Fibroblast of pulmonary artery (primary cell): ENCODE measurements around the gene ACKR2.

Experiments
- DNase-seq: peaks from one replicate; pipeline ENCODE4 v3.0.0-alpha.2; 2010; ENCODE audit warnings: low read depth
- H3K4me3 ChIP-seq: replicated peaks from 2 replicates; pipeline ENCODE4 v1.5.1; 2011; ENCODE audit warnings: low read depth, mild to moderate bottlenecking, control low read depth, low read length, moderate library complexity
- TF ChIP-seq, protein P1 (sequence below): IDR thresholded peaks from 2 replicates; pipeline ENCODE4 v1.5.1; 2011; ENCODE audit warnings: mild to moderate bottlenecking, control low read depth, low read length, inconsistent platforms; ENCODE audit errors: missing control alignments

ACKR2 gene

DNA sequence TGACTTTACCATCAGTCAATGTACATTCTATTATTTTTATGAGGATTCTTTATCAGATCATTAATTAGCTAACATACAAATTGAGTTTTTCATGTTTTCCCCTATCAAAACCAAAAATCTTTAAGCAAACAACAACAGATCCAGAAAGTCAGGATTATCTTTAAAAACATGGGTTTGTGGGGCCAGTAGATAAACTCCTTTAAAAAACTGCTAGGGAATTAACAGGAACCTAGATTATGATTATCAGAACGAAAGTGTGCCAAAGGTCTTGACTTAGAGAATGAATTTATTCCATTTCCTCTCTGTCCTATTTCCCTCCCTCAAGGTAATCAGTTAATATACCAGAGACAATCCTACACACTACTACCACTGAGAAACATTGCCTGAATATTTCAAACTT is 23.0 kb upstream of the ACKR2 start:
- no peak overlapping the region for H3K4me3 ChIP-seq
- TF ChIP-seq, protein P1, sequence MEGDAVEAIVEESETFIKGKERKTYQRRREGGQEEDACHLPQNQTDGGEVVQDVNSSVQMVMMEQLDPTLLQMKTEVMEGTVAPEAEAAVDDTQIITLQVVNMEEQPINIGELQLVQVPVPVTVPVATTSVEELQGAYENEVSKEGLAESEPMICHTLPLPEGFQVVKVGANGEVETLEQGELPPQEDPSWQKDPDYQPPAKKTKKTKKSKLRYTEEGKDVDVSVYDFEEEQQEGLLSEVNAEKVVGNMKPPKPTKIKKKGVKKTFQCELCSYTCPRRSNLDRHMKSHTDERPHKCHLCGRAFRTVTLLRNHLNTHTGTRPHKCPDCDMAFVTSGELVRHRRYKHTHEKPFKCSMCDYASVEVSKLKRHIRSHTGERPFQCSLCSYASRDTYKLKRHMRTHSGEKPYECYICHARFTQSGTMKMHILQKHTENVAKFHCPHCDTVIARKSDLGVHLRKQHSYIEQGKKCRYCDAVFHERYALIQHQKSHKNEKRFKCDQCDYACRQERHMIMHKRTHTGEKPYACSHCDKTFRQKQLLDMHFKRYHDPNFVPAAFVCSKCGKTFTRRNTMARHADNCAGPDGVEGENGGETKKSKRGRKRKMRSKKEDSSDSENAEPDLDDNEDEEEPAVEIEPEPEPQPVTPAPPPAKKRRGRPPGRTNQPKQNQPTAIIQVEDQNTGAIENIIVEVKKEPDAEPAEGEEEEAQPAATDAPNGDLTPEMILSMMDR: no peak
- DNase-seq: no peak

DNA sequence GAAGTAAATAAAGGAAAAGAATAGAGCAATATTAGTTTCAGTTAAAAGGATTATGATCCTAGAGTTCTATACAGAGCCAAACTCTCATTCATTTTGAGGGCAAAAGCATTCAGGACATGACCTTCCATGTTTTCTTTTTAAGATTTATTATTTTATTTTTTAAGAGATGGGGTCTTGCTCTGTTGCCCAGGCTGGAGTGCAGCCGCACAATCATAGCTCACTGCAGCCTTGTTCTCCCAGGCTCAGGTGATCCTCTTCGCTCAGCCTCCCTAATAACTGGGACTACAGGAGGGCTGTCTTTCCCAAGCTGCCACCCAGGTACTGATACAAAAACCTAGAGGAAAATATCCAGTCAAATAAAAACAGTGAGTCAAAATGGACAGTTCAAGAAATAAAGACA is 22.6 kb upstream of the ACKR2 start:
- no peak for DNase-seq
- TF ChIP-seq, protein P1: no peak
- no peak overlapping the region for H3K4me3 ChIP-seq

DNA sequence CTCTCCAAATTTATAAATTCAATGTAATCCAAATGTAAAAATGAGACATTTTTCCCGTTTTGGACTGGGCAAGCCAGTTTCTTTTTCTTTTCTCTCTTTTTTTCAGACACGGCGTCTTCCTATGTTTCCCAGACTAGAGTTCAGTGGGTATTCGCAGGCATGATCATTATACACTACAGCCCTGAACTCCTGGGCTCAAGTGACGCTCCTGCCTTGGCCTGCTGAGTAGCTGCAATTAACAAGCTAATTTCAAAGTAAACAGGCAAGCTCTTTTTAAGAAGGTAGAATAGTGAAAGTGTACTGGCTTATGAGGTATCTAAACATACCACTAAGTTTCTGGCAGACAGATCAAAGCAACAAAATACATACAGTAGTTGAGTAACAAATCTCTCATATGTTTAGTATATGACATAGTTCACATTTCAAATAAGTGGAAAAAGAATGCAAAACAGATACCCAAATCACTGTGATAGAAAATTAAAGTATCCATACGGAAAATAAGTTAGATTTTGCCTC is 18.5 kb upstream of the ACKR2 start:
- TF ChIP-seq, protein P1: no peak
- H3K4me3 ChIP-seq: no peak overlapping the region
- no peak for DNase-seq

DNA sequence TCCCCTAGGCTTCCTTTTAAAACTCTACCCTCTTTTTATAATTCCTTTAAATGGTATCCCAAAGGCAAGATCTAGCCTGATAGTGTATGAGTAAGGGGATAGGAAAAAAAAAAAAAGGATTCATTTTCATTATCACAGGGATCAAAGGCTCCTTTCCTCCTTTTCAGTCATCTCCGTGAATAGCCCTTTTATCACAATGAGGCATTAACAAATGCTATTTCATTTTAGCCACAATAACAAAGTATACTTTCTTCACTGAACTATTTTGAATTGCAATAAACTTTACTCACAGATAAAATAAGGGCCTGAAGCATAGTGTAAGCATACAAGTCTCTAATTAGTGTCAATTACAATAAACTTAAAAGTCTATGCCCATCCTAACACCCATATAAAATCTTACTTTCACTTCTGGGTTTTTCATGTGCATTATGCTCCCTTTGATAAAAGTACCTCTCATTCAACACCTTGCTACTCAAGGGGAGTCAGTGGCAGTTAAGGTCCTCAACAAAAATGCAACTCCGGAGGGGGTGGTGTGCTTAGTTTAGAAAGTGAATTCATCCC is 13.5 kb upstream of the ACKR2 start:
- no peak overlapping the region for H3K4me3 ChIP-seq
- DNase-seq: no peak
- TF ChIP-seq, protein P1: no peak

DNA sequence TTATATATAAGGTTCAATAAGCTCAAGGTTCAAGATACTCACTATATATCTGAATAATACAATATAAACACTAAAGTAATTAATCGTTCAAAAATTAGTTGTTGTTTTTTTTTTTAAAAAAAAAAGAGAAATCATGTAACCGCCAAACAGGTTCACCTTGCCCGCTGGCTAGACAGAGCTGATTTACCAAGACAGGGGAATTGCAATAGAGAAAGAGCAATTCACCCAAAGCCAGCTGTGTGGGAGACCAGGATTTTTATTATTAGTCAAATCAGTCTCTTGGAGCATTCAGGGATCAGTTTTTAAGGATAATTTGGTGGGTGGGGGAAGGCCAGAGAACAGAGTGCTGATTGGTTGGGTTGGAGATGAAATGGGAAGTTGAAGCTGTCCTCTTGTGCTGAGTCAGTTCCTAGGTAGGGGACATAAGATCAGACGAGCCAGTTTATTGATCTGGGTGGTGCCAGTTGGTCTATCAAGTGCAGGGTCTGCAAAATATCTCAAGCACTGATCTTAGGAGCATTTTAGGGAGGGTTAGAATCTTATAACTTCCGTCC is 12.8 kb upstream of the ACKR2 start:
- TF ChIP-seq, protein P1: no peak
- H3K4me3 ChIP-seq: no peak overlapping the region
- no peak for DNase-seq

DNA sequence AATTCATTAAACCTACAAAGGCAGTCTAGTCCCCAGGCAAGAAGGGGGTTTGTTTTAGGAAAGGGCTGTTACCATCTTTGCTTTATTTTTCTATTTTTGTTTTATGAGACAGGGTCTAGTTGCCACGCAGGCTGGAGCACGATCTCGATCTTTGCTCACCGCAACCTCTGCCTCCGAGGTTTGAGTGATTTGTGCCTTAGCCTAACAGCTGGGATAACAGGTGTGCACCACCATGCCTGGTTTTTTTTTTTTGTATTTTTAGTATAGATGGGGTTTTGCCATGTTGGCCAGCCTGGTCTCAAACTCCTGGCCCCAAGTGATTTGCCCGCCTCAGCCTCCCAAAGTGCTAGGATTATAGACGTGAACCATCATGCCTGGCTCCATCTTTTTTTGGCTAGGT is 9.9 kb upstream of the ACKR2 start:
- TF ChIP-seq, protein P1: no peak
- DNase-seq: no peak
- no peak overlapping the region for H3K4me3 ChIP-seq

DNA sequence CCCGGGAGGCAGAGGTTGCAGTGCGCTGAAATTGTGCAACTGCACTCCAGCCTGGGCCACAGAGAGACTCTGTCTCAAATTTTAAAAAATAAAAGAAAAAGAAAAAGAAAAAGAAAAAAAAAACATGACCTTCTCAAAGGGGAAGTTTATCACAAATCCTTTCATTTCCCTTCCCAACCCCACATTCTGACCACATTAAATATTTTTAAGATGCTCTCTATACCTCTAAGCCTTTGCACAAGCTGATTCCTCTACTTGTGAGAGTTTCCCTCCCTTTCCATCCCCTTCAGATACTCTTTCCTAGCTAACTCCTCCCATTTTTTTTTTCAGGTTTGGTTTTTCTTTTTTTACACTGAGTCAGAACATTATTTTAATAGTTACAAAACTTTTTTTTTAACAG is 9.0 kb upstream of the ACKR2 start:
- TF ChIP-seq, protein P1: no peak
- H3K4me3 ChIP-seq: no peak overlapping the region
- DNase-seq: no peak
